GM12878 (cell line): ENCODE results near the gene TMPRSS2. TPM values are rescaled to one million over a fixed set of nuclear protein-coding genes. Genes with fewer than 3 reads are reported as not detected.

Experiments used
- ATAC-seq: fragments of 200-7000 bp; cut with Tn5 transposase; 3 replicates; pipeline ENCODE4 v1.9.1; 2020; ENCODE audit warnings: mild to moderate bottlenecking, moderate library complexity
- BruUV-seq: library from RNA; stranded (reverse); fragments of 400-500 nt; replicated peaks from 2 replicates; lab custom pipeline; 2021; lab: Mats Ljungman, UMichigan
- CTCF ChIA-PET: fragments of 300-600 bp; sonication (Branson Sonifier 250); formaldehyde crosslinking; extraction: SDS; loops from one replicate; lab custom pipeline; 2021; ENCODE audit warnings: inconsistent platforms; lab: Yijun Ruan, JAX
- POLR2A ChIA-PET: fragments of 350-600 bp; formaldehyde crosslinking; extraction: SDS; loops from one replicate; lab custom pipeline; 2021; ENCODE audit warnings: inconsistent platforms; lab: Charles Lee
- RAD21 ChIA-PET: fragments of 300-600 bp; sonication (Branson Sonifier 250); formaldehyde crosslinking; loops from one replicate; lab custom pipeline; 2023; ENCODE audit warnings: antibody characterized with exemption; ENCODE audit not compliant: unreplicated experiment; lab: Charles Lee
- SMC1A ChIA-PET: fragments of 300-600 bp; sonication (Branson Sonifier 250); formaldehyde crosslinking; loops from one replicate; lab custom pipeline; 2023; ENCODE audit not compliant: unreplicated experiment, uncharacterized antibody; lab: Charles Lee
- DNase-seq: peaks from one replicate; pipeline ENCODE4 v3.0.0-alpha.2; 2011; ENCODE audit warnings: low read depth, low spot score
- FAIRE-seq: peaks from 3 replicates; lab custom pipeline; 2011; peaks lifted over from hg19 to GRCh38; lab: Jason Lieb, UNC
- H2AFZ ChIP-seq: 2 replicates; pipeline ENCODE4 v1.6.0; 2011; ENCODE audit warnings: low read depth, low read length, control low read depth; ENCODE audit not compliant: control insufficient read depth
- H3K27ac ChIP-seq: 2 replicates; pipeline ENCODE4 v1.5.1; 2011; ENCODE audit warnings: control low read depth; ENCODE audit not compliant: control insufficient read depth, insufficient read depth
- H3K27me3 ChIP-seq, 2 experiments: replicated peaks in 1 of 2; 2 replicates each; pipeline versions ENCODE4 v1.6.0 to v1.6.1; 2011; ENCODE audit warnings: low read length in 1 of 2; ENCODE audit not compliant: control insufficient read depth in 2 of 2, insufficient read depth in 2 of 2
- H3K36me3 ChIP-seq, 2 experiments: 2 replicates each; pipeline ENCODE4 v1.5.1; 2011; ENCODE audit warnings: low read length in 1 of 2; ENCODE audit not compliant: control insufficient read depth in 2 of 2, insufficient read depth in 2 of 2
- H3K4me1 ChIP-seq: 2 replicates; pipeline ENCODE4 v1.6.1; 2011; ENCODE audit warnings: mild to moderate bottlenecking, low read length, moderate library complexity, mixed read lengths; ENCODE audit not compliant: control insufficient read depth, insufficient read depth
- H3K4me2 ChIP-seq: 2 replicates; pipeline ENCODE4 v1.6.0; 2011; ENCODE audit warnings: control low read depth; ENCODE audit not compliant: control insufficient read depth, insufficient read depth
- H3K4me3 ChIP-seq: fragments of 200-600 bp; sonication (generic); 2 replicates; pipeline ENCODE4 v1.5.1; 2016
- H3K79me2 ChIP-seq: 2 replicates; pipeline ENCODE4 v1.6.0; 2011; ENCODE audit warnings: low read length; ENCODE audit not compliant: control insufficient read depth, insufficient read depth
- H3K9ac ChIP-seq: 2 replicates; pipeline ENCODE4 v1.8.0; 2011; ENCODE audit warnings: low read length, control low read depth, mixed read lengths; ENCODE audit not compliant: control insufficient read depth, insufficient read depth
- H3K9me3 ChIP-seq: replicated peaks from 3 replicates; pipeline ENCODE4 v1.5.1; 2011; ENCODE audit warnings: mild to moderate bottlenecking, low read length; ENCODE audit not compliant: control insufficient read depth, insufficient read depth
- H4K20me1 ChIP-seq: 2 replicates; pipeline ENCODE4 v1.6.0; 2011; ENCODE audit not compliant: control insufficient read depth, insufficient read depth
- NR2C1 ChIP-seq: fragments of 450-650 bp; IDR thresholded peaks from 2 replicates; pipeline ENCODE4 v1.6.1; 2017; ENCODE audit warnings: antibody characterized with exemption, mild to moderate bottlenecking, moderate library complexity
- PKNOX1 ChIP-seq: fragments of 450-650 bp; IDR thresholded peaks from 2 replicates; pipeline ENCODE4 v1.6.1; 2016; ENCODE audit warnings: mild to moderate bottlenecking
- POLR2A ChIP-seq: IDR thresholded peaks from 2 replicates; pipeline ENCODE4 v1.6.1; 2011; ENCODE audit warnings: low read depth, mild to moderate bottlenecking, low read length
- POLR2AphosphoS5 ChIP-seq: IDR thresholded peaks from 2 replicates; pipeline ENCODE4 v1.6.1; 2011; ENCODE audit warnings: mild to moderate bottlenecking, low read length, inconsistent platforms
- RFX5 ChIP-seq: IDR thresholded peaks from 2 replicates; pipeline ENCODE4 v1.6.1; 2011; ENCODE audit warnings: low read depth, low read length, improper control_type of control experiment
- SRF ChIP-seq, 2 experiments: IDR thresholded peaks; 2 replicates each; pipeline ENCODE4 v1.6.1; 2011; ENCODE audit warnings: low read depth in 2 of 2, low read length in 2 of 2, mild to moderate bottlenecking in 1 of 2, moderate library complexity in 1 of 2
- WGBS: methylation state at CpG from one replicate; pipeline ENCODE4 v1.1.6; 2016; ENCODE audit warnings: low lambda C conversion rate; ENCODE audit not compliant: insufficient replicate concordance, insufficient coverage; ENCODE audit errors: missing lambda C conversion rate; 5-methylcytosine and 5-hydroxymethylcytosine counted together
- in situ Hi-C: fragments of 300-500 bp; cut with MboI; formaldehyde crosslinking; loops from 9 replicates; pipeline ENCODE4 v1.14.3; 2018; ENCODE audit warnings: mixed read lengths
- intact Hi-C: fragments of 100-400 bp; cut with micrococcal nuclease; formaldehyde crosslinking; loops from one replicate; pipeline ENCODE4 v1.14.2; 2022; ENCODE audit not compliant: unreplicated experiment
- polyA plus RNA-seq, 11 experiments: library from polyadenylated mRNA; depleted of rRNA in 4 of 11; unstranded in 6 of 11; stranded (reverse) in 5 of 11; fragments of >200 nt; fragmentation: Nextera tagmentation in 4 of 11; fragmentation: Illumina TruSeq in 1 of 11; extraction: Ambion mirVana in 4 of 11; extraction: Trizol in 1 of 11; gene quantifications; 1 replicate in 1 of 11; 2 replicates in 10 of 11; pipeline versions ENCODE4 v1.2.1 to v1.2.3, GENCODE V29; 2011 to 2016; ENCODE audit warnings: inconsistent platforms in 2 of 11, missing spikeins in 2 of 11, low read depth in 1 of 11
- total RNA-seq, 4 experiments: library from RNA; depleted of rRNA in 3 of 4; stranded (reverse); fragments of >200 nt in 3 of 4; fragmentation: Illumina TruSeq in 1 of 4; extraction: Trizol in 1 of 4; gene quantifications; 2 replicates each; pipeline versions ENCODE4 v1.2.1 to v1.2.3, GENCODE V29; 2013 to 2021

TMPRSS2 gene
- total and polyA plus RNA-seq, 10 of the 15 experiments (the other 5 are each of a cell fraction or from before 2014, with no cell fraction given) = 0.19 to 0.26 TPM; not detected in 8

DNA sequence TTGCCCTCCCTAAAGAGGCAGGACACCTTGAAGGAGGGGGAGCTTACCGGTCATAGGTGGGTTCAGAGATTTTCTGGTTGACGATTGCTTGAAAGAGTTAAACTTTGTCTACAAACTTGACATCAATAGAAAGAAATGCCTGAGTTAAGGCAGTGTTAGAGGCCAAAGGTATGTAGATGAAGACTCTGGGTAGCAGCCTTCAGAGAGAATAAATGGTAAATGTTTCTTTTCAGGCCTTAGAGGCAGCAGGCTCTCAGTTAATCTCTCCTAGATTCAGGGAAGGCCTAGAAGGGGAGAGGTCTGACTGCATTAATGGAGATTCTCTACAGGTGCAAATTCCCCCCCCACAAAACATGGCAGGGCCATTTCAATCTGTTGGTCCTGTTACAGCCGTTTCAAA is 54.2 kb downstream of the TMPRSS2 start:
- no peak for FAIRE-seq
- Histone ChIP-seq H3K27me3 (no peaks in the 10 kb centered on the region), H3K9me3 (no peaks in the 10 kb centered on the region), H3K27ac (no peak overlapping the region), H3K4me2 (no peak overlapping the region), H3K79me2 (no peaks in the 10 kb centered on the region), H3K36me3 (peaks cover 27 to 66% of the 10 kb centered on the region in 2 experiments), H2AFZ (no peak overlapping the region), H3K9ac (no peak overlapping the region), H3K4me1 (no peaks in the 10 kb centered on the region), H4K20me1 (peaks cover 10% of the 10 kb centered on the region), H3K4me3 (no peak overlapping the region)
- no peak for ATAC-seq
- ChIA-PET RAD21 (interaction anchor here (1.3 kb wide), 1 partner anchor 171 kb away, joined by 3 read pairs; no protein-coding TSS in a partner anchor), POLR2A (no interaction called here), SMC1A (interaction anchor here (1.3 kb wide), 1 partner anchor 35 kb away, joined by 3 read pairs; no protein-coding TSS in a partner anchor), CTCF (no interaction called here)
- in situ Hi-C loops (no loop called here), intact Hi-C loops (no loop called here)
- BruUV-seq = TSS peak; percentile 16
- 78% methylated on average over 3 of the region's 3 CpGs for WGBS
- DNase-seq = no peak
- TF ChIP-seq PKNOX1 = no peak
- TF ChIP-seq SRF (IDR thresholded peaks at IDR 0.05; ENCODE audit: low read depth in 2 of 2, low read length in 2 of 2) = no peak
- TF ChIP-seq RFX5 = no peak

DNA sequence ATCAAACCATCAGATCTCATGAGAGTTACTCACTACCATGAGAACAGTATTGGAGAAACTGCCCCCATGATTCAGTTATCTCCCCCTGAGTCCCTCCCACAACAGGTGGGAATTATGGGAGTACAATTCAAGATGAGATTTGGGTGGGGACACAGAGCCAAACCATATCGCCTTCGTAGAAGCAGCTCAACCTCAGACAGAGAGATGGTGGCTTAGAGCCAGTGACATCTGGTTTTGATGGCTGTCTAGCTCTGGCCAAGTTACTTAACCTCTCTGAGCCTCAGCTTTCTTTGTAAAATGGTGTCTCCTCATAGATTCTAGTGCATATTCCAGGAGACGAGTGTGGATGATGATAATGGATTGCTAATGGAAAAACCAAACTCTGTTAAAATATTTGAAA is 54.8 kb downstream of the TMPRSS2 start:
- Histone ChIP-seq H3K4me2 (no peak overlapping the region), H3K9ac (no peak overlapping the region), H2AFZ (no peak overlapping the region), H3K27me3 (no peaks in the 10 kb centered on the region)
- ChIA-PET SMC1A (interaction anchor here (1.0 to 1.3 kb wide), 3 partner anchors 35 to 170 kb away, joined by 3 to 5 read pairs (median 3); no protein-coding TSS in a partner anchor), POLR2A (no interaction called here)
- in situ Hi-C loops = no loop called here
- 95% methylated on average over 3 of the region's 3 CpGs for WGBS
- no TSS peak for BruUV-seq
- peak; percentile 57 for TF ChIP-seq POLR2AphosphoS5
- TF ChIP-seq NR2C1 = no peak
- peak; percentile 63 for TF ChIP-seq POLR2A
- TF ChIP-seq, all 136 proteins: peak for 2
- ChIA-PET CTCF (interaction anchor here (1.0 kb wide), 1 partner anchor 171 kb away, joined by 4 read pairs; no protein-coding TSS in a partner anchor), RAD21 (interaction anchor here (1.3 kb wide), 1 partner anchor 170 kb away, joined by 3 read pairs; no protein-coding TSS in a partner anchor)
- no peak for ATAC-seq
- Histone ChIP-seq H3K4me1 (no peaks in the 10 kb centered on the region), H3K4me3 (no peak overlapping the region), H4K20me1 (peaks cover 8% of the 10 kb centered on the region), H3K9me3 (no peaks in the 10 kb centered on the region), H3K79me2 (no peaks in the 10 kb centered on the region), H3K36me3 (peaks cover 22 to 62% of the 10 kb centered on the region in 2 experiments), H3K27ac (no peak overlapping the region)
- FAIRE-seq = no peak
- no peak for DNase-seq
- intact Hi-C loops = no loop called here
